GM19452 (cell line): ENCODE data around the gene VAV3.
A peak's percentile ranks its signal among the peaks of the same experiment; 100 is the strongest.

ENCODE experiments used
- ATAC-seq: cut with Tn5 transposase; IDR thresholded peaks from one replicate; pipeline ENCODE4 v1.9.1; 2021; ENCODE audit not compliant: unreplicated experiment

The VAV3 gene

DNA sequence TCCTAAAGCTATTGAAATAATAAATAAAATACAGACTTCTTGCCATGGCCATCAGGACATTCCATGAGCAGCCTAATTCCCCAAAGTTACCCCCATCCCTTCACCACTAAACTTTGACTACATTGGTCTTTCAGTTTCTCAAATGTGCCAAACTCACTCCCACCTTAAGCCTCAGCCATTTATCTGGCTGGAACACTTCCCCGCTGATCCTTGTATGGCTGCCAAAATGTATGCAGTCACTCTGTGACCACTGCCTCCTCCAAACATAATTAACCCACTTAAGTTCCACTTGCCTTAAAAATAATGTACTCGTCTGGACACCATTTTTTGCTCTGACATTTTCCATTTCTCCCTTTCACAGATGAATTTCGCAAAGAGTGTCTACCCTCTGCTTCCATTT, 416.7 kb downstream of the VAV3 start:
- ATAC-seq: no peak

DNA sequence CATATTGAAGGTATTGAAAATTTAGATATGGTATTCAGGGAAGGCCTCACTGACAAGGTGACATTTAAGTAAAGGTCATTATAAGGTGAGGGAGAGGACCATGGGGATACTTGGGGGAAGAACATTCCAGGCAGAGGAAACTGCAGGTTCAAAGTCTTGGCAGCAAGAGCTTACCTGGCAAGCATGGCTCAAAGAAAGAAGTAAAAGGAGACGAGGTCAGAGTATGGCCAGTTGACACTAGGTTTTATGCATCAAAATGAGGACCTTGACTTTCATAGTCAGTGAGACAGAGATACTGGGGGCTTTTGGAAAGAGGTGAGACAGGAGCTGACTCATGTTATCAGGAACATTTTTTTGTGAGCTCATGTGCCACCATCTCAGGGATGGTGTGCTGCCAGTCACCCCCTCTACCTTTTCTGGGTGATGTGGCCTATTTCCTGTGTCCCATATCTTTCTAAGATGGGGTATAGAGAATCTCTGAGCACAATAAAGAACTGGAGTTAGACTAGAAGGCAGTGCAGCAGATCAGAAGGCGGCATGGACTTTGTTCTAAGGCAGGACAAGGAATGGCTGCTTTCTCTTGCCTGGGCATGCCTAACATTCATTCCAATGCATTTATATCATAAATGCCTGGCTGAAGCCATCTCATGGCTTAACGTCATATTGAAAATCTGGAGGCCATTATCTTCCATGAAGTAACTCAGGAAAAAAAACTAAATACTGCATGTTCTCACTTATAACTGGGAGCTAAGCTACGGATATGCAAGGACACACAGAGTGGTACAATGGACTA, 417.4 kb downstream of the VAV3 start:
- ATAC-seq: no peak

DNA sequence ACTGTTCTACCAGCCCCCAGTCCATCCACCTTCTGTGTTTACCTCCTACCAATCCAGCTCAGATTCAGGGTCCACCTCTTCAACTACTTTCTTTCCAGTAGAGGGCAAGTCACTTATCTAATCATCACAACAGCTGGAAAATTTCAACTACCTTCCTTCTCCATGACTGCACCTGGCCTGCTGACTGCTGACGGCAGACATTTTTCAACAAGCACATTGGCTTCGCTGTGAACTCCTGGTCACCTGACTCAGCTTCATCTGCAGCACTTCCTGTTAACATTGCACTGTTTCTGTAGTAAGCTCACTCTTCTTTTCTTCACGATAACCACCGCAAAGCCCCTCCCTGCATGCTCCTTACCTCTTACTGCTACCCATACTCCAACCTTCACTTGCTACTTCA, 418.4 kb downstream of the VAV3 start:
- no peak for ATAC-seq

DNA sequence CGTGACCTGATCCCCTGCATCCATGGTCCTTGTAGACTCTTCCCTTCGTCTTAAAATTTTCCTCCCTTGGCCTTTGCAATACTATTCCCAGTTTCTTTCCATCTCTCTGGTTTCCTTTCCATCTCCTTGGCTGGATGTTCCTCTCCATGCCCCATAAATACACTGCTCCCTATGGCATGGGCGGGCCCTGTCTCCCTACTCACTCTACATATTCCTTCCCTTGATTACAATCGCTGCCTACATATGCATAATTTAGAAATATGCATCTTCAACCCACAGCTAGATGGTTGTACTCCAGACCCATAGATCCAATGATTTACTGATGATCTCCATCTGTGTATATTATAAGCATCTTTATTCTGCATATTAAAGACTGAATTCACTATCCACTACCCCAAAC, 419.1 kb downstream of the VAV3 start:
- ATAC-seq: no peak

DNA sequence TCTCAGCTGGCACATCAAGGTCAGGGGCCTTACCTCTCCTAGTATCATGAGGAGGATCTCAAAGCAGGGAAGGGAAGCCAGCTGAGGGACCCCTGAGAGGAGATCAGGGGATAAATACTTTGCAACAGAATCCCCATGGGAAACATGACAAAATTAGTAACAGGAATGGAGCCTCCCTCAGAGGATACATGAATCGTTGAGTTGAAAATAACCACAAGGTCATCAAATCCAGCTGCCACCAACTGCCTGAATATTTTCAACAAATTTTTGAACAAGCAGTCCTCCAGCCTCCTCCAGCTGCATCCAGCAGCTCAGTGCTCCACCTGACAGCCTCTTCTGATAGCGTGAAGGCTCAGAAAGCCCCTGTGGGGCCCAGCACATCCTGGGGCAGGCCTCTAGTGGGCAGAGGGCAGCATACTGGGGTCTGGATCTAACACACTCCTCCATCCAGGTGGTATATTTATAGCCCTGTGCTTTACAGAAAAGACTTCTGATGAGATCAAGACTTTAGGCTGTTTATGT, 419.9 kb downstream of the VAV3 start:
- no peak for ATAC-seq

DNA sequence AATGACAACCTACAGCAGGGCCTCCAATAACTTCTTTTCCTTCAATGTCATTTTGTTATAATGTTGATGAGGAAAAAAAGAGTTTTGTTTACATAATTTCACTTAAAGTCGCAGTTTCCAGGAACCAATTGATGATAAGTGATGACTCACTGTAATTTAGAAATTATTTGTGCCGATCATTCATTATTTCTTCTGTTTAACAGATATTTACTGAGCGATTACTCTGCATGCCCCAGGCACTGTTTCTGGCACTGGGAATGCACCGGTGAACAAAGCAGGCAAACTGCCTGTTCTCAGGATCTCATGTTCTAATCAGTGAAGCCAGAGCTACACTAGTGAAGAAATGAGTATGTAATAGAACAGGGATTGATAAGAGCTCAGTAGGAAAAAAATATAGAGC, 420.7 kb downstream of the VAV3 start:
- no peak for ATAC-seq

DNA sequence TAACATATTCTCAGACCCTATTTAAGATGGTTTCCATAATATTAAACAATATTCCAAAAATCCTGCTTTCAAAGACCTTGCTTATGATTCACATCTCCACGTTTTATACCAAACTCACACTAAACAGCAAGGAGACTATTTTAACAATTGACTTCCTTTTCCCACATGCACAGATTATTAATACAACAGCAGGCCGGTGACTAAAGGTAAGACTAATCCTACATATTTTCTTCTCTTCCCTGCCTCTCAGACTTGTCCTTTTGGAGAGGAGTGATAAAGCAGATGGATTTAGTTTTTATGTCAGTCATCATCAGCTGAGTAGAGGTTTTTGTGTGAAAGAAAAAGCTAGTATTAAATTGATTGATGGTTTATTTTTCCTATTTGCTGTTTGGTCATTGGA, 423.6 kb downstream of the VAV3 start:
- no peak for ATAC-seq

DNA sequence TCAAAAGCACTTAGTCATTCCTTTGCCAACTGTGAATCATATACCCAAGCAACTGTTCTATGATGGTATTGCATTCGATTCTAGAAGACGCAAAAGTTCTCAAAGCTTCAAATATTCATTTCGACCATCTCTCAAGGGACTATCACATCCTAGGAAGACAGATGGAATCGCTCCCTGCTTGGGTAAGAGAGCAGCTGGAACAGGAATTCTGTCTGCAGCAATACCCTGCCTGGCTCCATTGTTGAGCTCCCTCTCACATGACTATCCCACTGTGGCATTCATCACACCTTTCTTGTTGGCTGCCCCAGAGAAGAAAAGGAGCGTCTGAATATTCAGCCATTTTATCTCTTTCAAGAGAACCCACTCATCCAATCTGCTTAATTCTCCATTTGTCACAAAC, 426.5 kb downstream of the VAV3 start:
- no peak for ATAC-seq

DNA sequence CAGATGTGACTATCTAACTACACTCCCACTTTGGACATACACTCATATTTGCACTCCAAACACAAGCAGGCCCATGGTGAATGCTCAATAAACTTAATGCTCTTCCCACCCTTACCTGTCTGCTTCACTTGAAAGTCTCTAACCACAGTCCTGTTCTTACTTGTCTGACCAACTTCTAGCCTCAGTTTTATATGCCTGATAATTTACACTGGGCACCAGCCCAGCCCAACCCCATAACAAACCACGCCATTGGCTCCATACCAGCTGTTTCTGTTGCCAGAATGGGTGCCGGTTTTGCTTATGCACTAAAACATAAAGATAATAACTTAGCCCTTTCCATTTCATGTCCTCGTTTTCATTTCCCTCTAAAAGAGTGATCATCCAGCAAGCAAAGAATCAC, 428.7 kb downstream of the VAV3 start:
- no peak for ATAC-seq

DNA sequence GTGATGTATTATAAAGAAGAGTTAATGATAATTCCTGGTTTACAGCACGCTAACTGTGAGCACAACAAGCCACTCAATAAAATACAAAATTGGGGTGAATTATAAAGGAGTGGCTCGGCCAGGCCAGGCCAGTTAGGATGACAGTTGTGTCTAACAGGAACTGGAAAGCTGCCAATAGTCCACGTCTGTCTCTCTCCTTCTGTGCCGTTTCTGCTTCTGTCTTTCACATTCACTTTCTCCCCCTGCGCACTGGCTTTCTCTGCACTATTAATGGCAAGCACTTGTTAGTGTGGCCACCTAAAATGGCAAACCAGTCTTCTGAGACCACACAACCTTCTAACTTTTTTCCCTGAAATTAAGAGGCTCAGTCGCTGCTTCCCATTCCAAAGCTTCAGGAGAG, 429.9 kb downstream of the VAV3 start:
- ATAC-seq: peak; percentile 64

DNA sequence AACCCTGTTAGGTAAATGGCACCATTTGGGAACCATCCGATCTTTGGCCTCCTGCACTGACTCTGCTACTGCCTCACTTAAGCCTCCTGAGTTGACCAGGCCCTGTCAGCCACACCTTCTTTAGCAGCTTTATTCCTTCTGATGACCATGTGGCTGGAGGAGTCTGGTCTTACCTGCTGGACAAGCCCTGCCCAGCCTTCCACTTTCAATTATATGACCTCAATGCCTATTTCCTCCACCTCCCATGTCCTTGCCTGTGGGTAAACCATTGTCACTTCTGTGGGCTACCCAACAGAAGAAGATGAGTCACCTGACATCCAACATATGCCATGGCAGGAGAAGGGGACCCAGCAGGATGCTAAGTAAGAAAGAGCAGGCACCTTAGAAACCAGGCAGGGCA, 430.3 kb downstream of the VAV3 start:
- ATAC-seq: peak; percentile 6

DNA sequence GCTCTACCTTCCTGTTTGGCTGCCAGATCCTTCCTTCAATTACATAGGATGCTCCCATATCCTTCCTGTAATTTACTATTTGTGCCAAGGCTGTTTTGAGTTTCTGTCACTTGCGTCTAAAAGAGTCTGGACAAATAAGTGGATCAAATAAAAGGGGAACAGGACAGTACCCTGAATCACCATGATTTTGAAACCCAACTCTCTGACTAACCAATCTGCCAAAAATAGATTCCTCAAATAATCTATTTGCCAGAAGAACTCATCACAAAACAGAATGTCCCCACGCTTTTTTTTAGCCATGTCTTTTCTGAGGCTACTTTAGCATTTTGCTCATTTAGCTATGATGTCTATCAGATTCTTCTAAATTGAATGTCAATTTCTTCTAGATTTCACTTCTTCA, 431.5 kb downstream of the VAV3 start:
- no peak for ATAC-seq

DNA sequence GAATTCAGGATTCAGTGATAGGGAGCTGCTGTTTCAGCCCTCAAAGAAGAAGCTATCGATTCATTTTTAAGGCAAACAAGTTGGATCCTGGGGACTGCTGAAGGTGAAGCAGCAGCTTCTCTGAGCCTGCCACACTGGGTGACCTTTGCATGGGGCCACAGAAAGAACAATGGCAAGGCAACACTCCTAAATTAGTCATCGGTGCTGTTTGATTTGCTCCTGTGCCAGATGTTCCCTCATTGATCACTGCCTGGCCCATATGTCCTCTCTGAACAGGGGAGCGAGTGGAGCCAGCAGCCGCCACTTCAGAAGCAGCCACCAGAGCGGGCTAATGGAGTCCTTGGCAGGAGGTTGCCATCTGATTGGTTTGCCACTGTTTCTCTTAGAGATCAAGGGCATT, 432.7 kb downstream of the VAV3 start:
- no peak for ATAC-seq

DNA sequence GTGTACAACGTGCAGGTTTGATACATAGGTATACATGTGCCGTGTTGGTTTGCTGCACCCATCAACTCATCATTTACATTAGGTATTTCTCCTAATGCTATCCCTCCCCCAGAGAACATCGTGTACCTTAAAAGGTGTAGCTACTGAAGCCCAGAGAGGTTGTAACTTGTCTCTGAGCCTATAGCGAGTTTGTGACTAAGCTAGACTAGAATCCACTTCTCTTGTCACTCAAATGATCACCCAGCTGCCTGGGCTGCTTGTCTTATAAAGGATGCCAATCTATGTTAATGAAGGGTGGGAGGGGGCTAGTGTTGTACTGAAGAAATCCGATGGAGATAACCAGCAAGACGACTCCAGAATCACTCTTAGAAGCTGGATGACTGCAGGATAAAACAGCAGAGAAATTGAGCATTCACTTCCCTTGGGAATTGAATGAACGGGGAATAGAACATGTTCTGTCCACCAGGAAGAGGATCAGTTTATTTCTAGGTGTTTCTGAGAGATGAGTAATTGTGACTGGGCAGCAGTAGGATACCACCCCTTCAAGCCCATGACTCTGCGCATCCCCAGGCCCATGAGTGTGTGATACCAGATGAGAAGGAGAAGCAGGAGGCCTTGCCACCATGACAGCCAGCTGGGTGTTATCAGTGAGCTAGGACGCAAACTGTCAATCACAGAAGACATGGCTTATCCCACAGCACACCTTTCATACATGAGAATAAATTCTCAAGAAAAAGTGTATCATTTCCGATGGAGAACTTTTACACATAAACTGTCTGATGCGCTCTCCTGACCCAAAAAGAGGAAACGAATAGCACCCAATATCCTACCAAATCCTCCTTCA, 433.7 kb downstream of the VAV3 start:
- no peak for ATAC-seq

DNA sequence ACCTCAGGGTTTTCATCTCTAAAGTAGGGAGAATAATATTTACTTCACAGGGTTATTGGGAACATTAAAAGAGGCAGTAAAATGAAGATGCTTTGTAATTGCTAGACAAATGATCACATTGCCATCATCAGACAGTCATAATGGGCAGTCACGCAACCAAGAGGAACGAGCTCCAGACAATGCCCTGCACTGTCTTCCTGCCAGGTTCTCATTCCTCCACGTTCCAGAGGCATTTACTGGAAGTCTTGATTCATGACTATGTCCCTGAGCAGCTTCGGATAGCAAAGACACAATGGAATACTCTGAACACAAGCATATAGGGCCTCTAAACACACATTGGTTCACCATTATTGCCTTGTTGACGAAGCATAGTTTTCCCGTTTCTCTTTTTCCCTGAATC, 434.4 kb downstream of the VAV3 start:
- ATAC-seq: no peak

DNA sequence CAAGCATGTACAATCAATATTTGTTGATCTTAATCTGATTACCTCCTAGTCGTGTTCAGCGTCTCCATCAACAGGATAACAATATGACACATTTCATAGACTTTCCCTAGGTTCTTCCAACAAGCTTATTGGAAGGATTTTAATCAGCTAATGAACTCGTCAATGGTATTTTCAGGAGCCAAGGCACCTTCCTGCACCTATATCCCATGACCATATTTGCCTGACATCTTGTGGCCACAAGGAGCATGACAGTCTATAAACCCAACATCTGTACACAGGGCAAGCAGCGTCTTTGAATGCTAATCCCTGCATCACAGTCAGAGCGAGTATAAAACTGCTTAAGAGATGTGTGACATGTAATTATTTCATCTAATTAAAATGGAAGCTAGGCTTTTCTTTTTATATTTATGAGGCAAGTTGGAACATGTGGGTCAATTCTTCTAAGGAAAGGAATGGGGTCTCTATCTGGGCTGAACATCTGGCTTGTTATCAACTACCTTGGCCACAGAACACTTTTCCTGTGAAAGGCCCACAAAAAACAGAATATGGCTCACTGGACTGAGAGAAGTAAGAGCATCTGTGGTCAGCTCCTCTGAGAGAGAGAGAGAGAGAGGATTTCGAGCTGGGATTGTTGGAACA, 435.4 kb downstream of the VAV3 start:
- peak; percentile 96 for ATAC-seq

DNA sequence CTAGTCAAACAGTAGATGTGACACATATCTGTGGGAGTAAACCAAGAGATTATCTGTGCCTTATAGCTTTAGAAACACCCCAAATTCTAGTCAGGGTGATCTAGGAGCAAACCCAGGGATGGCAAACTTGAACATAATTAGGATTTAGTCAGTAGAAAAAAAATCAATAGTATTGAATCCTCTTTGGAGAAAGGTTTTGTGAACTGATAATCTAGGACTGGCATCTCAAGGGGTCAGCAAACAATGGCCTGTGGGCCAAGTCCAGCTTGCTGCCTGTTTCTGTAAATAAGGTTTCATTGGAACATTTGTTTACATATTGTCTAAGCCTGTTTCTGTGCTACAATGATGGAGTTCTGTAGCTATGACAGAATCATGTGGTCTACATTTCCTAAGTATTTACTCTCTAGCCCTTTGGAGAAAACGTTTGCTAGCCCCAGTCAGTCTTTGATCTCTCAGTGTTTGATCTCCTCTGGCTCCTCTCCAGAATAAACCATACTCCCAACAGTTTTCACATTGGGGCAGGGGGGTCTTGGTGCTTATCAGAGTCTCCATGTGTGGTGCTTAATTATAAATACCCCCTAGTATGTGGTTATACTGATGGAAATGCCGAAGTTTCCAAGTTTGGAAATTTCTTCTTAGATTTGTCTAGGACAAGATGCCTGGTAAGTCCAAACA, 438.3 kb downstream of the VAV3 start:
- no peak for ATAC-seq

DNA sequence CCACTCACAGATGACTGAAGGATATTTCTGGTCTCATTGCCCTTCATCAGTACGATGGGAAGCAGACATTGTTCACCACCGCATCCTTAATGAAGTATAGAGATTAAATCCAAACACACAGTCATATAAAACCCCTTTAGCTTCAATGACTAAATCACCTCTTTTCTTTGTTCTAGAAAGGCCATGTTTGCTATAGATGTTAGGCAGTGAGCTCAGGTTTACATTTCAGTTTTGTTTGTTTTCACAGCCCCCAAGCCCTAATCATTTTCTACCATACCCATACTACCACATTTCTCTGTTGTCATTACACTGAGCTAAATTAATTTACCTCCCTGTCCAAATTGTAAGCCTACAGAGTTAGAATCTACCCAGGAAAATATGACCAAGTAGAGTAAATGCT, 439.0 kb downstream of the VAV3 start:
- ATAC-seq: no peak

DNA sequence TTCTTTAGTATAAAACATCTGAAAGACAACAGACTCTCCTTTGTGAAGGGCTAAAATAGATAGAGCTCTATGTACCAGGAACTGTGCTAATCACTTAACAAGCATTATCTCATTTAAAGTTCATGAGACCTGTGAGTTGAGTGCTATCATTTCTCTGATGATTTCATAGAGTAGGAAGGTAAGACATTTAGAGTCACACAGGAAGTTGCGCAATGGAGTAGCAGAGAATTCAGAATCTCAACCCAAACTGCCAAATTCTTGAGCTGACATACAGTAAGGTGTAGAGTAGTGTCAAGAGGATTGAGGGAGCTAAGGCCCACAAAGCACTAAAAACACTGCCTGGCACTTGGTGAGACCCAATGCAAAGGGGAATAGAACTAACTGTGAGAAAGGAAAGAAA, 439.8 kb downstream of the VAV3 start:
- no peak for ATAC-seq

DNA sequence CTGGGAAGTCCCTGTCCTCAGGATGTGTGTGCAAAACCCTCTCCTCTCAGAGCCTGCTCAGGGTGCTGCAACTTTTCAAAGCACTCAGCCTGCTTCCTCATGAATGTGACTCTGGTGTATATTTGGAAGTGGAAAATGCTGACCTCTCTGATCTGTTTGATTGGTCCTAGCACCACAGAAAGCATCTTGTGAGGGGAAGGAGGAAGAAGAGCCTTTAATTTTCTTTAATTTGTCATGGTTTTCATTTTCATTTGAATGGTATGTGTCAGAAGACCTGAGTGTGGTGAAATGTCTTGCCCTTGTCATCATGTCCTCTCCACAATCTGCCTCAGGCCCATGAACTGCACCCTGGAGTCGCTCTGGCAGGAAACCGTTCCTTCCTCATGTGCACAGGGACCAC, 440.7 kb downstream of the VAV3 start:
- no peak for ATAC-seq

DNA sequence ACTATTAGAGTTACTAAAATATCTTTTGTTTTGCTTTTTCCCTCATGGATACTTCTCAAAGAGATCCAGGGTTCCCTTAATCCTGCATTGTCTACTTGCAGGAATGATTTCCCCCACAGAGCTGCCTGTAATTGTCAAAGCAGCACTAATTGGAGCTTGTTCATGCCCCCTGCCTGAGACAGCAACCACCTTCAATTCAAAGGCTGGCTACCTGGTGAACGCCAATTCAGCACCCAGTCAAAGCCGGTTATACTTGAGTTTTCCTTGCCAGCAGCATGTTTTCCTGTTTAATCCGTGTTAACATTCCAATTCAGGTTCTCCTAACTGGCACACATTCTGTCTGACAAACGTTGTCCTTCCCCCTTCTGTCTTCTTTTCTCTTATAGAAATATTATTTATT, 441.2 kb downstream of the VAV3 start:
- no peak for ATAC-seq
